Measurements from ENCODE around the gene CBLN1. TPM values are rescaled to one million over a fixed set of nuclear protein-coding genes. Genes with fewer than 3 reads are reported as not detected.

The CBLN1 gene
- total RNA-seq, 1 experiment from 2014 or later: 5.6 TPM

DNA sequence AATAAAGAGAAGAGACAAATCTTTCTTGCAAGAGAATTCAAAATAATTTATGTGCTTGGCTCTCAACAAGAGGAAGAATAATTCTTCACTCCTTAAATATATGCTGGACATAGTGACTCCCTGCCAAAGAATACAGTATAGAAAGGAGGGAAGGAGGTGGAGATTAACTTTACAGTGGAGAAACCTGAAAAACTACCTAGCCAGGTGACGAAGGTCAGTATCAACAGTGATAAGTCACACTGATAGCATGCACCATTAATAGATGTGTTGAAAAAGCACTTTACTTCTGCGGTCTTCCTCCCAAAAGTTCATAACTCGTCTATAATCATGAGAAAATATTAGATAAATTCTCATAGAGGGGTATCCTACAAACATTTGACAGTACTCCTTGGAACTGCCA, 21.4 kb downstream of the CBLN1 start:
- DNase-seq (ENCODE audit: low spot score): no peak
- POLR2A ChIA-PET: no interaction called here

More for the DNA sequence above, 21.4 kb downstream of the CBLN1 start:
- Mint-ChIP-seq H3K27ac (no peak overlapping the region), H3K9me3 (peaks cover 13% of the 10 kb centered on the region), H3K27me3 (ENCODE audit: low read depth) (no peaks in the 10 kb centered on the region; the same call in none of the 2 replicates), H3K4me3 (no peak overlapping the region), H3K4me1 (peaks cover 11% of the 10 kb centered on the region), H3K36me3 (no peaks in the 10 kb centered on the region)
- ATAC-seq: no peak
- CTCF ChIA-PET: no interaction called here
- TF ChIP-seq NFATC4 (CRISPR knock-in tag; IDR thresholded peaks at IDR 0.05): no peak
- TF ChIP-seq ZNF317 (CRISPR knock-in tag; IDR thresholded peaks at IDR 0.05; ENCODE audit: borderline replicate concordance, low read depth): no peak
- TF ChIP-seq RORB (CRISPR knock-in tag; IDR thresholded peaks at IDR 0.05): no peak
- TF ChIP-seq, protein P1, sequence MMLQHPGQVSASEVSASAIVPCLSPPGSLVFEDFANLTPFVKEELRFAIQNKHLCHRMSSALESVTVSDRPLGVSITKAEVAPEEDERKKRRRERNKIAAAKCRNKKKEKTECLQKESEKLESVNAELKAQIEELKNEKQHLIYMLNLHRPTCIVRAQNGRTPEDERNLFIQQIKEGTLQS (CRISPR knock-in tag; conservative IDR thresholded peaks at IDR 0.05): no peak
- TF ChIP-seq ZNF232 (CRISPR knock-in tag; IDR thresholded peaks at IDR 0.05): no peak
- TF ChIP-seq ZNF416 (CRISPR knock-in tag; IDR thresholded peaks at IDR 0.05): no peak
- no peak for TF ChIP-seq ZNF396 (CRISPR knock-in tag; IDR thresholded peaks at IDR 0.05; ENCODE audit: borderline replicate concordance)
- TF ChIP-seq, protein P2, sequence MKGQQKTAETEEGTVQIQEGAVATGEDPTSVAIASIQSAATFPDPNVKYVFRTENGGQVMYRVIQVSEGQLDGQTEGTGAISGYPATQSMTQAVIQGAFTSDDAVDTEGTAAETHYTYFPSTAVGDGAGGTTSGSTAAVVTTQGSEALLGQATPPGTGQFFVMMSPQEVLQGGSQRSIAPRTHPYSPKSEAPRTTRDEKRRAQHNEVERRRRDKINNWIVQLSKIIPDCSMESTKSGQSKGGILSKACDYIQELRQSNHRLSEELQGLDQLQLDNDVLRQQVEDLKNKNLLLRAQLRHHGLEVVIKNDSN (CRISPR knock-in tag; IDR thresholded peaks at IDR 0.05): no peak
- TF ChIP-seq MYBL2 (CRISPR knock-in tag; IDR thresholded peaks at IDR 0.05): no peak
- TF ChIP-seq, protein P3, sequence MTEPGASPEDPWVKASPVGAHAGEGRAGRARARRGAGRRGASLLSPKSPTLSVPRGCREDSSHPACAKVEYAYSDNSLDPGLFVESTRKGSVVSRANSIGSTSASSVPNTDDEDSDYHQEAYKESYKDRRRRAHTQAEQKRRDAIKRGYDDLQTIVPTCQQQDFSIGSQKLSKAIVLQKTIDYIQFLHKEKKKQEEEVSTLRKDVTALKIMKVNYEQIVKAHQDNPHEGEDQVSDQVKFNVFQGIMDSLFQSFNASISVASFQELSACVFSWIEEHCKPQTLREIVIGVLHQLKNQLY (CRISPR knock-in tag; IDR thresholded peaks at IDR 0.05): no peak
- TF ChIP-seq TEAD1 (CRISPR knock-in tag; IDR thresholded peaks at IDR 0.05): no peak
- TF ChIP-seq, protein P4, sequence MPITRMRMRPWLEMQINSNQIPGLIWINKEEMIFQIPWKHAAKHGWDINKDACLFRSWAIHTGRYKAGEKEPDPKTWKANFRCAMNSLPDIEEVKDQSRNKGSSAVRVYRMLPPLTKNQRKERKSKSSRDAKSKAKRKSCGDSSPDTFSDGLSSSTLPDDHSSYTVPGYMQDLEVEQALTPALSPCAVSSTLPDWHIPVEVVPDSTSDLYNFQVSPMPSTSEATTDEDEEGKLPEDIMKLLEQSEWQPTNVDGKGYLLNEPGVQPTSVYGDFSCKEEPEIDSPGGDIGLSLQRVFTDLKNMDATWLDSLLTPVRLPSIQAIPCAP (CRISPR knock-in tag; IDR thresholded peaks at IDR 0.05): no peak
- TF ChIP-seq ESRRA (CRISPR knock-in tag; IDR thresholded peaks at IDR 0.05; ENCODE audit: borderline replicate concordance): no peak
- TF ChIP-seq, protein P5, sequence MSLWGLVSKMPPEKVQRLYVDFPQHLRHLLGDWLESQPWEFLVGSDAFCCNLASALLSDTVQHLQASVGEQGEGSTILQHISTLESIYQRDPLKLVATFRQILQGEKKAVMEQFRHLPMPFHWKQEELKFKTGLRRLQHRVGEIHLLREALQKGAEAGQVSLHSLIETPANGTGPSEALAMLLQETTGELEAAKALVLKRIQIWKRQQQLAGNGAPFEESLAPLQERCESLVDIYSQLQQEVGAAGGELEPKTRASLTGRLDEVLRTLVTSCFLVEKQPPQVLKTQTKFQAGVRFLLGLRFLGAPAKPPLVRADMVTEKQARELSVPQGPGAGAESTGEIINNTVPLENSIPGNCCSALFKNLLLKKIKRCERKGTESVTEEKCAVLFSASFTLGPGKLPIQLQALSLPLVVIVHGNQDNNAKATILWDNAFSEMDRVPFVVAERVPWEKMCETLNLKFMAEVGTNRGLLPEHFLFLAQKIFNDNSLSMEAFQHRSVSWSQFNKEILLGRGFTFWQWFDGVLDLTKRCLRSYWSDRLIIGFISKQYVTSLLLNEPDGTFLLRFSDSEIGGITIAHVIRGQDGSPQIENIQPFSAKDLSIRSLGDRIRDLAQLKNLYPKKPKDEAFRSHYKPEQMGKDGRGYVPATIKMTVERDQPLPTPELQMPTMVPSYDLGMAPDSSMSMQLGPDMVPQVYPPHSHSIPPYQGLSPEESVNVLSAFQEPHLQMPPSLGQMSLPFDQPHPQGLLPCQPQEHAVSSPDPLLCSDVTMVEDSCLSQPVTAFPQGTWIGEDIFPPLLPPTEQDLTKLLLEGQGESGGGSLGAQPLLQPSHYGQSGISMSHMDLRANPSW (CRISPR knock-in tag; conservative IDR thresholded peaks at IDR 0.05; ENCODE audit: low read depth): no peak
- TF ChIP-seq, protein P6, sequence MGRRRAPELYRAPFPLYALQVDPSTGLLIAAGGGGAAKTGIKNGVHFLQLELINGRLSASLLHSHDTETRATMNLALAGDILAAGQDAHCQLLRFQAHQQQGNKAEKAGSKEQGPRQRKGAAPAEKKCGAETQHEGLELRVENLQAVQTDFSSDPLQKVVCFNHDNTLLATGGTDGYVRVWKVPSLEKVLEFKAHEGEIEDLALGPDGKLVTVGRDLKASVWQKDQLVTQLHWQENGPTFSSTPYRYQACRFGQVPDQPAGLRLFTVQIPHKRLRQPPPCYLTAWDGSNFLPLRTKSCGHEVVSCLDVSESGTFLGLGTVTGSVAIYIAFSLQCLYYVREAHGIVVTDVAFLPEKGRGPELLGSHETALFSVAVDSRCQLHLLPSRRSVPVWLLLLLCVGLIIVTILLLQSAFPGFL (CRISPR knock-in tag; IDR thresholded peaks at IDR 0.05; ENCODE audit: borderline replicate concordance): no peak
- TF ChIP-seq, protein P7, sequence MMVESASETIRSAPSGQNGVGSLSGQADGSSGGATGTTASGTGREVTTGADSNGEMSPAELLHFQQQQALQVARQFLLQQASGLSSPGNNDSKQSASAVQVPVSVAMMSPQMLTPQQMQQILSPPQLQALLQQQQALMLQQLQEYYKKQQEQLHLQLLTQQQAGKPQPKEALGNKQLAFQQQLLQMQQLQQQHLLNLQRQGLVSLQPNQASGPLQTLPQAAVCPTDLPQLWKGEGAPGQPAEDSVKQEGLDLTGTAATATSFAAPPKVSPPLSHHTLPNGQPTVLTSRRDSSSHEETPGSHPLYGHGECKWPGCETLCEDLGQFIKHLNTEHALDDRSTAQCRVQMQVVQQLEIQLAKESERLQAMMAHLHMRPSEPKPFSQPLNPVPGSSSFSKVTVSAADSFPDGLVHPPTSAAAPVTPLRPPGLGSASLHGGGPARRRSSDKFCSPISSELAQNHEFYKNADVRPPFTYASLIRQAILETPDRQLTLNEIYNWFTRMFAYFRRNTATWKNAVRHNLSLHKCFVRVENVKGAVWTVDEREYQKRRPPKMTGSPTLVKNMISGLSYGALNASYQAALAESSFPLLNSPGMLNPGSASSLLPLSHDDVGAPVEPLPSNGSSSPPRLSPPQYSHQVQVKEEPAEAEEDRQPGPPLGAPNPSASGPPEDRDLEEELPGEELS (CRISPR knock-in tag; IDR thresholded peaks at IDR 0.05): no peak
- TF ChIP-seq, protein P8, sequence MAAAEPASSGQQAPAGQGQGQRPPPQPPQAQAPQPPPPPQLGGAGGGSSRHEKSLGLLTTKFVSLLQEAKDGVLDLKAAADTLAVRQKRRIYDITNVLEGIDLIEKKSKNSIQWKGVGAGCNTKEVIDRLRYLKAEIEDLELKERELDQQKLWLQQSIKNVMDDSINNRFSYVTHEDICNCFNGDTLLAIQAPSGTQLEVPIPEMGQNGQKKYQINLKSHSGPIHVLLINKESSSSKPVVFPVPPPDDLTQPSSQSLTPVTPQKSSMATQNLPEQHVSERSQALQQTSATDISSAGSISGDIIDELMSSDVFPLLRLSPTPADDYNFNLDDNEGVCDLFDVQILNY (CRISPR knock-in tag; IDR thresholded peaks at IDR 0.05): no peak
- TF ChIP-seq, protein P9, sequence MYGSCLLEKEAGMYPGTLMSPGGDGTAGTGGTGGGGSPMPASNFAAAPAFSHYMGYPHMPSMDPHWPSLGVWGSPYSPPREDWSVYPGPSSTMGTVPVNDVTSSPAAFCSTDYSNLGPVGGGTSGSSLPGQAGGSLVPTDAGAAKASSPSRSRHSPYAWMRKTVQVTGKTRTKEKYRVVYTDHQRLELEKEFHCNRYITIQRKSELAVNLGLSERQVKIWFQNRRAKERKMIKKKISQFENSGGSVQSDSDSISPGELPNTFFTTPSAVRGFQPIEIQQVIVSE (CRISPR knock-in tag; IDR thresholded peaks at IDR 0.05; ENCODE audit: borderline replicate concordance): no peak
- TF ChIP-seq OVOL2 (CRISPR knock-in tag; IDR thresholded peaks at IDR 0.05; ENCODE audit: borderline replicate concordance): no peak

All from WTC11 (cell line).